HepG2 (cell line): ENCODE results near the gene SUPT6H. TPM values are rescaled to one million over a fixed set of nuclear protein-coding genes. Genes with fewer than 3 reads are reported as not detected.
A peak's percentile ranks its signal among the peaks of the same experiment; 100 is the strongest.

Source experiments
- AGO2 ChIP-seq: fragments of 200-400 bp; formaldehyde crosslinking; optimal IDR thresholded peaks from 2 replicates; pipeline ENCODE3; 2017; ENCODE audit warnings: mild to moderate bottlenecking, low read depth, low read length, moderate library complexity
- ARHGAP35 ChIP-seq: sonication (generic); formaldehyde crosslinking; IDR thresholded peaks from 2 replicates; pipeline ENCODE4 v1.9.0; 2022; ENCODE audit warnings: mild to moderate bottlenecking, inconsistent platforms, moderate library complexity, missing genetic modification reagents, borderline replicate concordance
- CBX2 ChIP-seq, 2 experiments: fragments of 200-600 bp in 1 of 2; sonication (generic); formaldehyde crosslinking in 1 of 2; IDR thresholded peaks; 2 replicates each; pipeline versions ENCODE4 v1.7.0 to v1.8.1; 2018 to 2022; ENCODE audit warnings: low read depth in 2 of 2, low read length in 1 of 2, mild to moderate bottlenecking in 1 of 2, missing genetic modification reagents in 1 of 2
- HOXA5 ChIP-seq: sonication (generic); formaldehyde crosslinking; IDR thresholded peaks from 2 replicates; pipeline ENCODE4 v1.4.0; 2020; ENCODE audit warnings: missing genetic modification reagents
- LCORL ChIP-seq, 2 experiments: fragments of 450-650 bp in 1 of 2; sonication (generic) in 1 of 2; formaldehyde crosslinking in 1 of 2; IDR thresholded peaks; 2 replicates each; pipeline versions ENCODE4 v1.5.0 to v1.6.1; 2017 to 2020; ENCODE audit warnings: antibody characterized with exemption in 1 of 2, missing genetic modification reagents in 1 of 2
- MEF2D ChIP-seq: sonication (generic); formaldehyde crosslinking; IDR thresholded peaks from 2 replicates; pipeline ENCODE4 v1.5.1; 2020; ENCODE audit warnings: mild to moderate bottlenecking, missing genetic modification reagents
- NFIC ChIP-seq: IDR thresholded peaks from 2 replicates; pipeline ENCODE4 v1.6.1; 2012; ENCODE audit warnings: mild to moderate bottlenecking, low read length, inconsistent platforms
- RBM39 ChIP-seq: fragments of 200-400 bp; formaldehyde crosslinking; IDR thresholded peaks from one replicate; pipeline ENCODE4 v1.6.1; 2018; ENCODE audit warnings: antibody characterized with exemption, mild to moderate bottlenecking, low read depth, low read length; ENCODE audit not compliant: poor library complexity, severe bottlenecking
- SMC3 ChIP-seq: IDR thresholded peaks from 2 replicates; pipeline ENCODE4 v1.6.1; 2011; ENCODE audit warnings: low read length, improper control_type of control experiment
- TBX3 ChIP-seq: fragments of 450-650 bp; IDR thresholded peaks from 2 replicates; pipeline ENCODE4 v1.6.1; 2017; ENCODE audit warnings: antibody characterized with exemption, mild to moderate bottlenecking, inconsistent platforms, borderline replicate concordance
- ZBTB7B ChIP-seq: sonication (generic); formaldehyde crosslinking; IDR thresholded peaks from 2 replicates; pipeline ENCODE4 v1.4.0; 2020; ENCODE audit warnings: missing genetic modification reagents
- ZFY ChIP-seq: sonication (generic); formaldehyde crosslinking; IDR thresholded peaks from 2 replicates; pipeline ENCODE4 v1.4.0; 2020; ENCODE audit warnings: missing genetic modification reagents
- ZSCAN22 ChIP-seq: sonication (generic); formaldehyde crosslinking; IDR thresholded peaks from 2 replicates; pipeline ENCODE4 v1.4.0; 2020; ENCODE audit warnings: mild to moderate bottlenecking, missing genetic modification reagents
- polyA plus RNA-seq, 8 experiments: library from polyadenylated mRNA; depleted of rRNA in 3 of 8; stranded (reverse) in 7 of 8; unstranded in 1 of 8; fragments of >200 nt; fragmentation: Illumina TruSeq in 4 of 8; extraction: Trizol in 4 of 8; gene quantifications; 2 replicates each; pipeline versions ENCODE4 v1.2.1 to v1.2.3, GENCODE V29; 2011 to 2016; ENCODE audit warnings: low read depth in 4 of 8, missing spikeins in 1 of 8, mixed read lengths in 1 of 8; ENCODE audit not compliant: insufficient read depth in 1 of 8
- total RNA-seq, 5 experiments: library from RNA; depleted of rRNA; stranded (reverse); fragments of >200 nt; fragmentation: Illumina TruSeq; extraction: Trizol; gene quantifications; 2 replicates each; pipeline ENCODE4 v1.2.3, GENCODE V29; 2016; ENCODE audit warnings: low read depth in 1 of 5
- TF ChIP-seq, protein P1 (sequence below): sonication (generic); formaldehyde crosslinking; IDR thresholded peaks from 2 replicates; pipeline ENCODE4 v1.5.1; 2020; ENCODE audit warnings: missing genetic modification reagents, mild to moderate bottlenecking, borderline replicate concordance
- TF ChIP-seq, protein P2 (sequence below): sonication (generic); formaldehyde crosslinking; IDR thresholded peaks from 2 replicates; pipeline ENCODE4 v1.8.1; 2023; ENCODE audit warnings: mild to moderate bottlenecking, missing genetic modification reagents
- TF ChIP-seq, protein P3 (sequence below), 2 experiments: sonication (generic) in 1 of 2; formaldehyde crosslinking in 1 of 2; IDR thresholded peaks; 2 replicates each; pipeline versions ENCODE4 v1.4.0 to v1.6.1; 2018 to 2020; ENCODE audit warnings: missing genetic modification reagents in 2 of 2, borderline replicate concordance in 1 of 2, low read depth in 1 of 2, mild to moderate bottlenecking in 1 of 2, missing biosample characterization in 1 of 2
- TF ChIP-seq, protein P4 (sequence below): sonication (generic); formaldehyde crosslinking; IDR thresholded peaks from 2 replicates; pipeline ENCODE4 v1.4.0; 2020; ENCODE audit warnings: mild to moderate bottlenecking, missing genetic modification reagents, borderline replicate concordance
- TF ChIP-seq, protein P5 (sequence below): sonication (generic); formaldehyde crosslinking; IDR thresholded peaks from 2 replicates; pipeline ENCODE4 v1.4.0; 2020; ENCODE audit warnings: missing genetic modification reagents

Gene SUPT6H
- total and polyA plus RNA-seq, 2 of the 13 experiments (the other 11 are each of a cell fraction or from before 2014, with no cell fraction given) = 32.7 to 39.9 TPM

DNA sequence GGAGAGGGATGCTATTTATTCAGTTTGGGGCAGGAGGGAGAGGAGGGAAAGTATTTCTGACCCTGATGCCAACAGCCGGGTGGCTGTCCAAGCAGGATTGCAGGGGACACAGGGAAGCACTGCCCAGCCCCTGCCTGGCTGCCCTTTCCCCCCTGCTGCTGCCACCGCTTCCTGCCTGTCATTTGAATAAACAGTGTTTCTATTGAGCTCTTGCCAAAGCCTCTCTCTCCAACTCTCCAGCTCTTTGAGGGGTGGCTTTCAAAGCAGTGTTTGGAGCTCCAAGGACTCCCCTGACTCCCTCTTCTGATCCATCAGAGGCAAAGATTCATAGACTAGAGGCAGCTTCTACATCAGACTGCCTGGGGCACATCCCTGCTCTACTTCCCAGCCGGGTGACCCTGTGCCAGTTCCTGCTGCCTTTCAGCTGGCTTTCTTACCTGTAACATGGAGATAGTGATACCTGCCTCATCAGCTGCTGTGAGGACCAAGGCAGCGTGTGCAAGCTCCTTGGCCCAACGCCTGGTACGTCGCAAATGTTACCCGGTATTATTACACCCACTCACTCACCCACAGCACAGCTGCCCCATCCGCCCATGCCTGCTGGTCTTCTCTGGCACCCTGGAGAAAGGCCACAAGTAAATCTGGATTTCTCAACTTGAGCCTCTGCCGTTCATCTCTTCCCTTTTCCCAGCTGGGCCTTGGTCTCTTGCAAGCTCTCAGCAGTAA, 40.2 kb downstream of the SUPT6H start (continued):
- TF ChIP-seq CBX2 (IDR thresholded peaks at IDR 0.05; ENCODE audit: low read depth, low read length) (no peak), CBX2 (CRISPR knock-in tag; IDR thresholded peaks at IDR 0.05; ENCODE audit: low read depth) (no peak), MEF2D (no peak), SMC3 (no peak), RBM39 (no peak), ARHGAP35 (CRISPR knock-in tag) (no peak), HOXA5 (CRISPR knock-in tag) (no peak), LCORL (IDR thresholded peaks at IDR 0.05) (no peak), LCORL (CRISPR knock-in tag; IDR thresholded peaks at IDR 0.05) (no peak), TBX3 (no peak), NFIC (no peak), AGO2 (peak; percentile 43), ZBTB7B (peak; percentile 50; the same call in 1 of the 2 replicates), ZFY (CRISPR knock-in tag) (no peak), ZSCAN22 (no peak)
- TF ChIP-seq, protein P1, sequence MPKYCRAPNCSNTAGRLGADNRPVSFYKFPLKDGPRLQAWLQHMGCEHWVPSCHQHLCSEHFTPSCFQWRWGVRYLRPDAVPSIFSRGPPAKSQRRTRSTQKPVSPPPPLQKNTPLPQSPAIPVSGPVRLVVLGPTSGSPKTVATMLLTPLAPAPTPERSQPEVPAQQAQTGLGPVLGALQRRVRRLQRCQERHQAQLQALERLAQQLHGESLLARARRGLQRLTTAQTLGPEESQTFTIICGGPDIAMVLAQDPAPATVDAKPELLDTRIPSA (CRISPR knock-in tag) = no peak
- TF ChIP-seq, protein P2, sequence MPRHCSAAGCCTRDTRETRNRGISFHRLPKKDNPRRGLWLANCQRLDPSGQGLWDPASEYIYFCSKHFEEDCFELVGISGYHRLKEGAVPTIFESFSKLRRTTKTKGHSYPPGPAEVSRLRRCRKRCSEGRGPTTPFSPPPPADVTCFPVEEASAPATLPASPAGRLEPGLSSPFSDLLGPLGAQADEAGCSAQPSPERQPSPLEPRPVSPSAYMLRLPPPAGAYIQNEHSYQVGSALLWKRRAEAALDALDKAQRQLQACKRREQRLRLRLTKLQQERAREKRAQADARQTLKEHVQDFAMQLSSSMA (CRISPR knock-in tag) = no peak
- TF ChIP-seq, protein P3, sequence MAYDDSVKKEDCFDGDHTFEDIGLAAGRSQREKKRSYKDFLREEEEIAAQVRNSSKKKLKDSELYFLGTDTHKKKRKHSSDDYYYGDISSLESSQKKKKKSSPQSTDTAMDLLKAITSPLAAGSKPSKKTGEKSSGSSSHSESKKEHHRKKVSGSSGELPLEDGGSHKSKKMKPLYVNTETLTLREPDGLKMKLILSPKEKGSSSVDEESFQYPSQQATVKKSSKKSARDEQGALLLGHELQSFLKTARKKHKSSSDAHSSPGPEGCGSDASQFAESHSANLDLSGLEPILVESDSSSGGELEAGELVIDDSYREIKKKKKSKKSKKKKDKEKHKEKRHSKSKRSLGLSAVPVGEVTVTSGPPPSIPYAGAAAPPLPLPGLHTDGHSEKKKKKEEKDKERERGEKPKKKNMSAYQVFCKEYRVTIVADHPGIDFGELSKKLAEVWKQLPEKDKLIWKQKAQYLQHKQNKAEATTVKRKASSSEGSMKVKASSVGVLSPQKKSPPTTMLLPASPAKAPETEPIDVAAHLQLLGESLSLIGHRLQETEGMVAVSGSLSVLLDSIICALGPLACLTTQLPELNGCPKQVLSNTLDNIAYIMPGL (CRISPR knock-in tag; IDR thresholded peaks at IDR 0.05; ENCODE audit: borderline replicate concordance in 1 of 2, low read depth in 1 of 2) = no peak
- TF ChIP-seq, protein P4, sequence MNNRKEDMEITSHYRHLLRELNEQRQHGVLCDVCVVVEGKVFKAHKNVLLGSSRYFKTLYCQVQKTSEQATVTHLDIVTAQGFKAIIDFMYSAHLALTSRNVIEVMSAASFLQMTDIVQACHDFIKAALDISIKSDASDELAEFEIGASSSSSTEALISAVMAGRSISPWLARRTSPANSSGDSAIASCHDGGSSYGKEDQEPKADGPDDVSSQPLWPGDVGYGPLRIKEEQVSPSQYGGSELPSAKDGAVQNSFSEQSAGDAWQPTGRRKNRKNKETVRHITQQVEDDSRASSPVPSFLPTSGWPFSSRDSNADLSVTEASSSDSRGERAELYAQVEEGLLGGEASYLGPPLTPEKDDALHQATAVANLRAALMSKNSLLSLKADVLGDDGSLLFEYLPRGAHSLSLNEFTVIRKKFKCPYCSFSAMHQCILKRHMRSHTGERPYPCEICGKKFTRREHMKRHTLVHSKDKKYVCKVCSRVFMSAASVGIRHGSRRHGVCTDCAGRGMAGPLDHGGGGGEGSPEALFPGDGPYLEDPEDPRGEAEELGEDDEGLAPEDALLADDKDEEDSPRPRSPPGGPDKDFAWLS (CRISPR knock-in tag) = no peak
- TF ChIP-seq, protein P5, sequence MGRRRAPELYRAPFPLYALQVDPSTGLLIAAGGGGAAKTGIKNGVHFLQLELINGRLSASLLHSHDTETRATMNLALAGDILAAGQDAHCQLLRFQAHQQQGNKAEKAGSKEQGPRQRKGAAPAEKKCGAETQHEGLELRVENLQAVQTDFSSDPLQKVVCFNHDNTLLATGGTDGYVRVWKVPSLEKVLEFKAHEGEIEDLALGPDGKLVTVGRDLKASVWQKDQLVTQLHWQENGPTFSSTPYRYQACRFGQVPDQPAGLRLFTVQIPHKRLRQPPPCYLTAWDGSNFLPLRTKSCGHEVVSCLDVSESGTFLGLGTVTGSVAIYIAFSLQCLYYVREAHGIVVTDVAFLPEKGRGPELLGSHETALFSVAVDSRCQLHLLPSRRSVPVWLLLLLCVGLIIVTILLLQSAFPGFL (CRISPR knock-in tag) = no peak
